Liver (tissue), 9 donors: ENCODE results near the gene CDK8. TPM values are rescaled to one million over a fixed set of nuclear protein-coding genes. Genes with fewer than 3 reads are reported as not detected.

ENCODE experiments used
- DNase-seq: peaks from one replicate; pipeline ENCODE4 v3.0.0-alpha.2; 2017; ENCODE audit warnings: low spot score
- H3K27ac ChIP-seq, 2 donors: one replicate each; pipeline ENCODE4 v1.7.0; 2013; ENCODE audit warnings: inconsistent platforms in 2 of 2, low read length in 2 of 2, control low read depth in 1 of 2, low read depth in 1 of 2, mild to moderate bottlenecking in 1 of 2
- H3K27me3 ChIP-seq, 4 donors: one replicate each; pipeline versions ENCODE4 v1.6.1 to v1.7.0; 2013; ENCODE audit warnings: low read length in 3 of 4, inconsistent platforms in 1 of 4, mild to moderate bottlenecking in 1 of 4, moderate library complexity in 1 of 4; ENCODE audit not compliant: control insufficient read depth in 4 of 4, insufficient read depth in 4 of 4
- H3K36me3 ChIP-seq, 4 donors: one replicate each; pipeline versions ENCODE4 v1.6.1 to v1.7.0; 2013; ENCODE audit warnings: low read length in 3 of 4, mild to moderate bottlenecking in 3 of 4, low read depth in 1 of 4, moderate library complexity in 1 of 4; ENCODE audit not compliant: control insufficient read depth in 4 of 4, insufficient read depth in 3 of 4
- H3K4me1 ChIP-seq, 4 donors: one replicate each; pipeline versions ENCODE4 v1.6.1 to v1.7.0; 2013; ENCODE audit warnings: low read length in 3 of 4, mild to moderate bottlenecking in 3 of 4, moderate library complexity in 1 of 4; ENCODE audit not compliant: control insufficient read depth in 4 of 4, insufficient read depth in 4 of 4
- H3K4me3 ChIP-seq, 3 donors: one replicate each; pipeline versions ENCODE4 v1.6.1 to v1.7.0; 2013; ENCODE audit warnings: low read length in 3 of 3, control low read depth in 1 of 3, low read depth in 1 of 3, mild to moderate bottlenecking in 1 of 3
- H3K9ac ChIP-seq, 2 donors: one replicate each; pipeline ENCODE4 v1.7.0; 2013; ENCODE audit warnings: low read length in 2 of 2, mild to moderate bottlenecking in 2 of 2, moderate library complexity in 2 of 2, control low read depth in 1 of 2, low read depth in 1 of 2
- H3K9me3 ChIP-seq, 4 donors: one replicate each; pipeline versions ENCODE4 v1.6.1 to v1.7.0; 2013; ENCODE audit warnings: low read length in 3 of 4; ENCODE audit not compliant: control insufficient read depth in 4 of 4
- EGR1 ChIP-seq, 2 donors: IDR thresholded peaks; 2 replicates each; pipeline ENCODE4 v1.6.1; 2016 to 2018; ENCODE audit warnings: antibody characterized with exemption in 2 of 2, low read depth in 2 of 2
- FOXA1 ChIP-seq: IDR thresholded peaks from 2 replicates; pipeline ENCODE4 v1.6.1; 2016; ENCODE audit warnings: antibody characterized with exemption
- GABPA ChIP-seq, 2 donors: IDR thresholded peaks in 1 of 2; conservative IDR thresholded peaks in 1 of 2; 2 replicates each; pipeline ENCODE4 v1.6.1; 2016; ENCODE audit warnings: antibody characterized with exemption in 2 of 2, mild to moderate bottlenecking in 1 of 2, moderate library complexity in 1 of 2
- HNF4A ChIP-seq, 2 donors: conservative IDR thresholded peaks; 2 replicates each; pipeline ENCODE4 v1.6.1; 2016; ENCODE audit warnings: antibody characterized with exemption in 2 of 2, mild to moderate bottlenecking in 2 of 2
- HNF4G ChIP-seq: IDR thresholded peaks from 2 replicates; pipeline ENCODE4 v1.6.1; 2016; ENCODE audit warnings: antibody characterized with exemption
- JUND ChIP-seq, 2 donors: IDR thresholded peaks; 2 replicates each; pipeline ENCODE4 v1.6.1; 2016; ENCODE audit warnings: antibody characterized with exemption in 2 of 2
- NR2F2 ChIP-seq: IDR thresholded peaks from 2 replicates; pipeline ENCODE4 v1.6.1; 2016; ENCODE audit warnings: antibody characterized with exemption
- RAD21 ChIP-seq, 2 donors: IDR thresholded peaks; 2 replicates each; pipeline ENCODE4 v1.6.1; 2016; ENCODE audit warnings: antibody characterized with exemption in 2 of 2, mild to moderate bottlenecking in 2 of 2
- RXRA ChIP-seq, 2 donors: IDR thresholded peaks; 2 replicates each; pipeline ENCODE4 v1.6.1; 2017 to 2018; ENCODE audit warnings: antibody characterized with exemption in 2 of 2, mild to moderate bottlenecking in 1 of 2
- SP1 ChIP-seq: IDR thresholded peaks from 2 replicates; pipeline ENCODE4 v1.6.1; 2018; ENCODE audit warnings: antibody characterized with exemption, mild to moderate bottlenecking
- TAF1 ChIP-seq: conservative IDR thresholded peaks from 2 replicates; pipeline ENCODE4 v1.6.1; 2016; ENCODE audit warnings: antibody characterized with exemption, mild to moderate bottlenecking
- whole genome bisulfite sequencing: extraction: QIAGEN DNeasy Blood & Tissue Kit; methylation state at CpG from one replicate; pipeline ENCODE4 v1.1.7; 2013; 5-methylcytosine and 5-hydroxymethylcytosine counted together
- polyA plus RNA-seq, 2 donors: library from polyadenylated mRNA; stranded (reverse) in 1 of 2; unstranded in 1 of 2; fragments of 200-250 nt in 1 of 2; fragments of >200 nt in 1 of 2; fragmentation: Nextera tagmentation in 1 of 2; extraction: Ambion mirVana in 1 of 2; gene quantifications; one replicate each; pipeline versions ENCODE4 v1.2.1 to v1.2.3, GENCODE V29; 2013 to 2015
- total RNA-seq, 2 donors: library from RNA; depleted of rRNA; stranded (reverse); fragments of >200 nt; gene quantifications; one replicate each; pipeline ENCODE4 v1.2.3, GENCODE V29; 2014
- TF ChIP-seq, protein P1 (sequence below): fragments of 150-350 bp; IDR thresholded peaks from 2 replicates; pipeline ENCODE4 v1.5.1; 2017; ENCODE audit warnings: improper control_type of control experiment, low read depth, low read length; ENCODE audit not compliant: missing input control
- TF ChIP-seq, protein P2 (sequence below): IDR thresholded peaks from 2 replicates; pipeline ENCODE4 v1.6.1; 2016; ENCODE audit warnings: antibody characterized with exemption
- TF ChIP-seq, protein P3 (sequence below): IDR thresholded peaks from 2 replicates; pipeline ENCODE4 v1.6.1; 2016; ENCODE audit warnings: antibody characterized with exemption
- TF ChIP-seq, protein P4 (sequence below): IDR thresholded peaks from 2 replicates; pipeline ENCODE4 v1.6.1; 2016; ENCODE audit warnings: antibody characterized with exemption, mild to moderate bottlenecking
- donor health status: healthy.
- donor health status: healthy.
- donor health status: healthy.
- donor health status: healthy.
- donor health status: healthy.

The CDK8 gene
- total and polyA plus RNA-seq, 4 donors, result 3.3 to 10.8 (median 6.8) TPM

- TF ChIP-seq EGR1 (IDR thresholded peaks at IDR 0.05; ENCODE audit: low read depth in 2 of 2), result no peak
- TF ChIP-seq HNF4G, result no peak
- TF ChIP-seq NR2F2, result no peak
- TF ChIP-seq RXRA (IDR thresholded peaks at IDR 0.05), result no peak
- TF ChIP-seq, protein P1, sequence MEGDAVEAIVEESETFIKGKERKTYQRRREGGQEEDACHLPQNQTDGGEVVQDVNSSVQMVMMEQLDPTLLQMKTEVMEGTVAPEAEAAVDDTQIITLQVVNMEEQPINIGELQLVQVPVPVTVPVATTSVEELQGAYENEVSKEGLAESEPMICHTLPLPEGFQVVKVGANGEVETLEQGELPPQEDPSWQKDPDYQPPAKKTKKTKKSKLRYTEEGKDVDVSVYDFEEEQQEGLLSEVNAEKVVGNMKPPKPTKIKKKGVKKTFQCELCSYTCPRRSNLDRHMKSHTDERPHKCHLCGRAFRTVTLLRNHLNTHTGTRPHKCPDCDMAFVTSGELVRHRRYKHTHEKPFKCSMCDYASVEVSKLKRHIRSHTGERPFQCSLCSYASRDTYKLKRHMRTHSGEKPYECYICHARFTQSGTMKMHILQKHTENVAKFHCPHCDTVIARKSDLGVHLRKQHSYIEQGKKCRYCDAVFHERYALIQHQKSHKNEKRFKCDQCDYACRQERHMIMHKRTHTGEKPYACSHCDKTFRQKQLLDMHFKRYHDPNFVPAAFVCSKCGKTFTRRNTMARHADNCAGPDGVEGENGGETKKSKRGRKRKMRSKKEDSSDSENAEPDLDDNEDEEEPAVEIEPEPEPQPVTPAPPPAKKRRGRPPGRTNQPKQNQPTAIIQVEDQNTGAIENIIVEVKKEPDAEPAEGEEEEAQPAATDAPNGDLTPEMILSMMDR, result no peak
Measured at GRCh38 chr13:26262156-26262555, 8.2 kb downstream of the CDK8 start (continued).

- DNase-seq, result no peak
- Histone ChIP-seq H3K27me3 (no peaks in the 10 kb centered on the region), H3K9me3 (no peaks in the 10 kb centered on the region), H3K4me3 (no peak overlapping the region), H3K36me3 (no peaks in the 10 kb centered on the region), H3K27ac (no peak overlapping the region), H3K4me1 (no peaks in the 10 kb centered on the region), H3K9ac (no peak overlapping the region)
- 69% methylated on average over 3 of the region's 3 CpGs for whole genome bisulfite sequencing
- no peak for TF ChIP-seq SP1
- no peak for TF ChIP-seq EGR1 (IDR thresholded peaks at IDR 0.05; ENCODE audit: low read depth in 2 of 2)
- TF ChIP-seq, protein P2, sequence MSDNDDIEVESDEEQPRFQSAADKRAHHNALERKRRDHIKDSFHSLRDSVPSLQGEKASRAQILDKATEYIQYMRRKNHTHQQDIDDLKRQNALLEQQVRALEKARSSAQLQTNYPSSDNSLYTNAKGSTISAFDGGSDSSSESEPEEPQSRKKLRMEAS, result no peak
- no peak for TF ChIP-seq HNF4G
- TF ChIP-seq NR2F2, result no peak
- no peak for TF ChIP-seq JUND (IDR thresholded peaks at IDR 0.05)
- no peak for TF ChIP-seq TAF1
Measured at GRCh38 chr13:26266311-26266710, 12.4 kb downstream of the CDK8 start.

DNA sequence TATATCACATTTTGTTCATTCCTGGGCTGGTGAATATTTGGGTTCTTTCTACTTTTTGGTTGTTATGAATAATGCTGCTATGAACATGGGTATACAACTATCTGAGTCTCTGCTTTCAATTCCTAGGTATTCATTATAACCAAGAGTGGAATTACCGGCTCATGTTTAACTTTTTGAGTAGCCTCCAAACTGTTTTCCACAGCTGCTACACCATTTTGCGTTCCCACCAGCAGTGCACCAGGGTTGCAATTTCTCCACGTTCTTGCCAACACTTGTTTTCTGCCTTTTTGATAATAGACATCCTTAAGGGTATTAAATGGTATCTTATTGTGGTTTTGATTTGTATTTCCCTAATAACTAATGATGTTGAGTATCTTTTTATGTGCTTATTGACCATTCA is 16.8 kb downstream of the CDK8 start:
- H3K4me1 ChIP-seq, result no peaks in the 10 kb centered on the region
- H3K9me3 ChIP-seq, result no peaks in the 10 kb centered on the region
- H3K4me3 ChIP-seq, result no peak overlapping the region
- no peak overlapping the region for H3K27ac ChIP-seq
- no peaks in the 10 kb centered on the region for H3K27me3 ChIP-seq
- TF ChIP-seq HNF4G (no peak), TAF1 (no peak), RAD21 (IDR thresholded peaks at IDR 0.05) (no peak), NR2F2 (no peak), EGR1 (IDR thresholded peaks at IDR 0.05; ENCODE audit: low read depth in 2 of 2) (no peak), FOXA1 (no peak), GABPA (IDR thresholded peaks at IDR 0.05 in 1 of 2, conservative IDR thresholded peaks at IDR 0.05 in 1 of 2) (no peak), SP1 (no peak), HNF4A (conservative IDR thresholded peaks at IDR 0.05) (no peak)
- TF ChIP-seq, protein P3, sequence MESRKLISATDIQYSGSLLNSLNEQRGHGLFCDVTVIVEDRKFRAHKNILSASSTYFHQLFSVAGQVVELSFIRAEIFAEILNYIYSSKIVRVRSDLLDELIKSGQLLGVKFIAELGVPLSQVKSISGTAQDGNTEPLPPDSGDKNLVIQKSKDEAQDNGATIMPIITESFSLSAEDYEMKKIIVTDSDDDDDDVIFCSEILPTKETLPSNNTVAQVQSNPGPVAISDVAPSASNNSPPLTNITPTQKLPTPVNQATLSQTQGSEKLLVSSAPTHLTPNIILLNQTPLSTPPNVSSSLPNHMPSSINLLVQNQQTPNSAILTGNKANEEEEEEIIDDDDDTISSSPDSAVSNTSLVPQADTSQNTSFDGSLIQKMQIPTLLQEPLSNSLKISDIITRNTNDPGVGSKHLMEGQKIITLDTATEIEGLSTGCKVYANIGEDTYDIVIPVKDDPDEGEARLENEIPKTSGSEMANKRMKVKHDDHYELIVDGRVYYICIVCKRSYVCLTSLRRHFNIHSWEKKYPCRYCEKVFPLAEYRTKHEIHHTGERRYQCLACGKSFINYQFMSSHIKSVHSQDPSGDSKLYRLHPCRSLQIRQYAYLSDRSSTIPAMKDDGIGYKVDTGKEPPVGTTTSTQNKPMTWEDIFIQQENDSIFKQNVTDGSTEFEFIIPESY, result no peak
- TF ChIP-seq, protein P4, sequence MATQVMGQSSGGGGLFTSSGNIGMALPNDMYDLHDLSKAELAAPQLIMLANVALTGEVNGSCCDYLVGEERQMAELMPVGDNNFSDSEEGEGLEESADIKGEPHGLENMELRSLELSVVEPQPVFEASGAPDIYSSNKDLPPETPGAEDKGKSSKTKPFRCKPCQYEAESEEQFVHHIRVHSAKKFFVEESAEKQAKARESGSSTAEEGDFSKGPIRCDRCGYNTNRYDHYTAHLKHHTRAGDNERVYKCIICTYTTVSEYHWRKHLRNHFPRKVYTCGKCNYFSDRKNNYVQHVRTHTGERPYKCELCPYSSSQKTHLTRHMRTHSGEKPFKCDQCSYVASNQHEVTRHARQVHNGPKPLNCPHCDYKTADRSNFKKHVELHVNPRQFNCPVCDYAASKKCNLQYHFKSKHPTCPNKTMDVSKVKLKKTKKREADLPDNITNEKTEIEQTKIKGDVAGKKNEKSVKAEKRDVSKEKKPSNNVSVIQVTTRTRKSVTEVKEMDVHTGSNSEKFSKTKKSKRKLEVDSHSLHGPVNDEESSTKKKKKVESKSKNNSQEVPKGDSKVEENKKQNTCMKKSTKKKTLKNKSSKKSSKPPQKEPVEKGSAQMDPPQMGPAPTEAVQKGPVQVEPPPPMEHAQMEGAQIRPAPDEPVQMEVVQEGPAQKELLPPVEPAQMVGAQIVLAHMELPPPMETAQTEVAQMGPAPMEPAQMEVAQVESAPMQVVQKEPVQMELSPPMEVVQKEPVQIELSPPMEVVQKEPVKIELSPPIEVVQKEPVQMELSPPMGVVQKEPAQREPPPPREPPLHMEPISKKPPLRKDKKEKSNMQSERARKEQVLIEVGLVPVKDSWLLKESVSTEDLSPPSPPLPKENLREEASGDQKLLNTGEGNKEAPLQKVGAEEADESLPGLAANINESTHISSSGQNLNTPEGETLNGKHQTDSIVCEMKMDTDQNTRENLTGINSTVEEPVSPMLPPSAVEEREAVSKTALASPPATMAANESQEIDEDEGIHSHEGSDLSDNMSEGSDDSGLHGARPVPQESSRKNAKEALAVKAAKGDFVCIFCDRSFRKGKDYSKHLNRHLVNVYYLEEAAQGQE, result no peak
- no peak for DNase-seq
- 97% methylated on average over 3 of the region's 3 CpGs for WGBS
- H3K9ac ChIP-seq, result no peak overlapping the region
- H3K36me3 ChIP-seq, result no peaks in the 10 kb centered on the region
